Kidney (tissue), 14 donors: ENCODE data around the gene PRTN3. TPM values are rescaled to one million over a fixed set of nuclear protein-coding genes. Genes with fewer than 3 reads are reported as not detected.
A peak's percentile ranks its signal among the peaks of the same experiment; 100 is the strongest.

Source experiments
- DNase-seq, 5 donors: peaks; one replicate each; pipeline ENCODE4 v3.0.0-alpha.2; 2013 to 2020
- FAIRE-seq: peaks from 2 replicates; lab custom pipeline; 2012; peaks lifted over from hg19 to GRCh38; lab: Jason Lieb, UNC
- H3K27ac ChIP-seq, 2 donors: one replicate each; pipeline ENCODE4 v1.7.0; 2013; ENCODE audit warnings: low read depth in 2 of 2, low read length in 2 of 2, inconsistent platforms in 1 of 2
- H3K27me3 ChIP-seq: one replicate; pipeline ENCODE4 v1.7.1; 2013; ENCODE audit warnings: low read length, inconsistent platforms; ENCODE audit not compliant: control insufficient read depth, insufficient read depth
- H3K36me3 ChIP-seq, 3 donors: one replicate each; pipeline versions ENCODE4 v1.7.0 to v1.7.1; 2013; ENCODE audit warnings: low read length in 3 of 3, control low read depth in 1 of 3, inconsistent platforms in 1 of 3; ENCODE audit not compliant: insufficient read depth in 3 of 3, control insufficient read depth in 2 of 3
- H3K4me1 ChIP-seq, 3 donors: one replicate each; pipeline versions ENCODE4 v1.7.0 to v1.7.1; 2013; ENCODE audit warnings: low read length in 3 of 3, inconsistent platforms in 1 of 3, low read depth in 1 of 3; ENCODE audit not compliant: control insufficient read depth in 2 of 3, insufficient read depth in 2 of 3
- H3K4me3 ChIP-seq, 3 donors: one replicate each; pipeline versions ENCODE4 v1.7.0 to v1.8.1; 2013; ENCODE audit warnings: low read length in 3 of 3, control low read depth in 1 of 3, inconsistent platforms in 1 of 3
- H3K9ac ChIP-seq, 3 donors: one replicate each; pipeline versions ENCODE4 v1.7.0 to v1.7.1; 2013; ENCODE audit warnings: low read length in 3 of 3, control low read depth in 1 of 3, inconsistent platforms in 1 of 3
- H3K9me3 ChIP-seq, 3 donors: one replicate each; pipeline versions ENCODE4 v1.7.0 to v1.7.1; 2013; ENCODE audit warnings: low read length in 3 of 3, control low read depth in 1 of 3, inconsistent platforms in 1 of 3; ENCODE audit not compliant: control insufficient read depth in 2 of 3, insufficient read depth in 1 of 3
- intact Hi-C: fragments of 100-400 bp; cut with DNase I; formaldehyde crosslinking; loops from one replicate; pipeline ENCODE4 v1.11.1; 2022
- polyA plus RNA-seq: library from polyadenylated mRNA; stranded (reverse); fragments of 350-450 nt; fragmentation: Illumina TruSeq; extraction: RNeasy Lipid Tissue Mini Kit (QIAGEN cat#74804); gene quantifications from one replicate; pipeline ENCODE4 v1.2.3, GENCODE V29; 2014; ENCODE audit warnings: low read depth, low replicate concordance; ENCODE audit not compliant: insufficient read depth
- total RNA-seq: library from RNA; stranded (reverse); fragmentation: NEBNext Ultra II Directional; extraction: Animal tissue kit (Norgen Biotek cat#: 25700); gene quantifications from one replicate; pipeline ENCODE4 v1.2.1, GENCODE V29; 2021
- TF ChIP-seq, protein P1 (sequence below): IDR thresholded peaks from 3 replicates; pipeline ENCODE4 v1.5.1; 2012; ENCODE audit warnings: mild to moderate bottlenecking, moderate library complexity, borderline replicate concordance; ENCODE audit not compliant: insufficient read depth; ENCODE audit errors: extremely low read depth
- donor health status: control.
- donor health status: control.
- donor health status: control.
- donor health status: control.
- donor health status: control.
- donor health status: DM: yes; HTN: yes; CAD: no.
- donor health status: Normal renal cell carcinoma (clear cell type).

The PRTN3 gene
- total and polyA plus RNA-seq, 2 donors from 2014 or later = not detected

DNA sequence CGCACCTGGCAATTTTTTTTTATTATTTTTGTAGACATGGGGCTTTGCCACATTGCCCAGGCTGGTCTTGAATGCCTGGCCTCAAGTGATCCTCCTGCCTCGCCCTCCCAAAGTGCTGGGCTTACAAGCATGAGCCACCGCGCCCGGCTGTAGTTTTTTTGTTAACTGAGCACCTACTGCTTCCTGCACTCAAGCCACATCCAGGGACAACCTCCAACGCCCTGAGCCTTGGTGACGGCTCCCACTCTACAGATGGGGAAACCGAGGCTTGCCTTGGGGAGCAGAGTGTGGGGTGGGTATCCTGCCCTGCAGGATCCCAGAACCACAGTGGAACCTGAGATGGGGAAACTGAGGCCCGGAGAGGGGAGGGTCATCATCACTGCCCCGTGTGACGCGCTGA is 14.3 kb downstream of the PRTN3 start:
- no peaks in the 10 kb centered on the region for H3K36me3 ChIP-seq
- intact Hi-C loops = no loop called here
- H3K4me3 ChIP-seq = no peak overlapping the region
- no peak overlapping the region for H3K27ac ChIP-seq
- no peak overlapping the region for H3K9ac ChIP-seq
- FAIRE-seq = no peak
- peaks cover 0 to 7% (median 0%) of the 10 kb centered on the region in 3 donors for H3K4me1 ChIP-seq
- no peaks in the 10 kb centered on the region for H3K9me3 ChIP-seq
- no peaks in the 10 kb centered on the region for H3K27me3 ChIP-seq
- TF ChIP-seq, protein P1, sequence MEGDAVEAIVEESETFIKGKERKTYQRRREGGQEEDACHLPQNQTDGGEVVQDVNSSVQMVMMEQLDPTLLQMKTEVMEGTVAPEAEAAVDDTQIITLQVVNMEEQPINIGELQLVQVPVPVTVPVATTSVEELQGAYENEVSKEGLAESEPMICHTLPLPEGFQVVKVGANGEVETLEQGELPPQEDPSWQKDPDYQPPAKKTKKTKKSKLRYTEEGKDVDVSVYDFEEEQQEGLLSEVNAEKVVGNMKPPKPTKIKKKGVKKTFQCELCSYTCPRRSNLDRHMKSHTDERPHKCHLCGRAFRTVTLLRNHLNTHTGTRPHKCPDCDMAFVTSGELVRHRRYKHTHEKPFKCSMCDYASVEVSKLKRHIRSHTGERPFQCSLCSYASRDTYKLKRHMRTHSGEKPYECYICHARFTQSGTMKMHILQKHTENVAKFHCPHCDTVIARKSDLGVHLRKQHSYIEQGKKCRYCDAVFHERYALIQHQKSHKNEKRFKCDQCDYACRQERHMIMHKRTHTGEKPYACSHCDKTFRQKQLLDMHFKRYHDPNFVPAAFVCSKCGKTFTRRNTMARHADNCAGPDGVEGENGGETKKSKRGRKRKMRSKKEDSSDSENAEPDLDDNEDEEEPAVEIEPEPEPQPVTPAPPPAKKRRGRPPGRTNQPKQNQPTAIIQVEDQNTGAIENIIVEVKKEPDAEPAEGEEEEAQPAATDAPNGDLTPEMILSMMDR = no peak
- no peak for DNase-seq

DNA sequence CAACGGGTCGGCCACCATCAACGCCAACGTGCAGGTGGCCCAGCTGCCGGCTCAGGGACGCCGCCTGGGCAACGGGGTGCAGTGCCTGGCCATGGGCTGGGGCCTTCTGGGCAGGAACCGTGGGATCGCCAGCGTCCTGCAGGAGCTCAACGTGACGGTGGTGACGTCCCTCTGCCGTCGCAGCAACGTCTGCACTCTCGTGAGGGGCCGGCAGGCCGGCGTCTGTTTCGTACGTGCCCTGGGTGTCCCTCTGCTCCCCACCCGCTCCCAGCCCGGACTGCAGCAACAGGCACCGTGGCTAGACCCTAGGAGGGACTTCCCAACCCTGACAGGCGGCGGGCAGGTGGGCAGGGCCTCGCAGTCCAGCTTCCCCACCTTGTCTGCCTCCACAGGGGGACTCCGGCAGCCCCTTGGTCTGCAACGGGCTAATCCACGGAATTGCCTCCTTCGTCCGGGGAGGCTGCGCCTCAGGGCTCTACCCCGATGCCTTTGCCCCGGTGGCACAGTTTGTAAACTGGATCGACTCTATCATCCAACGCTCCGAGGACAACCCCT is 14.8 kb downstream of the PRTN3 start:
- FAIRE-seq (no peak), DNase-seq (peak in 1 of 5 donors; percentile 63)
- H3K9ac ChIP-seq = no peak overlapping the region
- intact Hi-C loops = no loop called here
- H3K27me3 ChIP-seq = no peaks in the 10 kb centered on the region
- H3K27ac ChIP-seq = no peak overlapping the region
- no peaks in the 10 kb centered on the region for H3K9me3 ChIP-seq
- H3K4me1 ChIP-seq = peaks cover 0 to 5% (median 0%) of the 10 kb centered on the region in 3 donors
- TF ChIP-seq, protein P1 = no peak
- H3K4me3 ChIP-seq = no peak overlapping the region
- no peaks in the 10 kb centered on the region for H3K36me3 ChIP-seq

DNA sequence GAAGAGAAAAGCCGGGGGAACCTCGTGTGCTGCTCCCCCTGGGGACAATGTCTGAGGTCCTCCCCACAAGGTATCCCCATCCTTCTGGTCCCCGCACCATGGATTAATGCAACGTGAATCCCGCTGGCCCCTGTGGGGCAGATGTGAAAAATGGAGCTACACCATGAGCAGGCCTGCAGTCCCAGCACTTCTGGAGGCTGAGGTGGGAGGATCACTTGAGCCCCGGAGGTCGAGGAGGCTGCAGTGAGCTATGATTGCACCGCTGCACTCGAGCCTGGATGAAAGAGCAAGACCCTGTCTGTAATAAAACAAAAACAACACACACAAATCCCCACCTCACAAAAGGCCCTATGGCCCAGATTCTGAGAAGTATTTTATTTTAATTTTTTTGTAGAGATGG is 17.5 kb downstream of the PRTN3 start:
- Histone ChIP-seq H3K27ac (no peak overlapping the region), H3K36me3 (no peaks in the 10 kb centered on the region), H3K9me3 (no peaks in the 10 kb centered on the region), H3K4me3 (no peak overlapping the region), H3K27me3 (no peaks in the 10 kb centered on the region), H3K4me1 (peaks cover 0 to 5% (median 0%) of the 10 kb centered on the region in 3 donors), H3K9ac (no peak overlapping the region)
- intact Hi-C loops = no loop called here
- TF ChIP-seq, protein P1 = no peak
- FAIRE-seq = no peak
- DNase-seq = no peak
